PC-9 (cell line): ENCODE data around the gene GLCCI1. TPM values are rescaled to one million over a fixed set of nuclear protein-coding genes. Genes with fewer than 3 reads are reported as not detected.

Experiments used
- BruUV-seq: library from RNA; stranded (reverse); fragments of 400-500 nt; replicated peaks from 2 replicates; lab custom pipeline; 2021; lab: Mats Ljungman, UMichigan
- CTCF ChIA-PET: fragments of 300-600 bp; sonication (Branson Sonifier 250); formaldehyde crosslinking; loops from one replicate; lab custom pipeline; 2022; ENCODE audit warnings: antibody characterized with exemption; lab: Charles Lee
- POLR2A ChIA-PET: fragments of 300-600 bp; sonication (Branson Sonifier 250); formaldehyde crosslinking; loops from one replicate; lab custom pipeline; 2022; ENCODE audit warnings: antibody characterized with exemption; ENCODE audit not compliant: unreplicated experiment; lab: Charles Lee
- DNase-seq, 2 experiments: peaks; one replicate each; pipeline versions ENCODE4 v3.0.0 to v3.0.0-alpha.2; 2015 to 2022; ENCODE audit warnings: mixed read lengths in 1 of 2
- H2AFZ ChIP-seq: fragments of 200-600 bp; sonication (generic); 2 replicates; pipeline ENCODE4 v1.8.1; 2017; ENCODE audit warnings: antibody characterized with exemption
- H3F3A ChIP-seq: fragments of 200-600 bp; sonication (generic); 2 replicates; pipeline ENCODE4 v1.8.1; 2017; ENCODE audit warnings: antibody characterized with exemption, mild to moderate bottlenecking, low read depth; ENCODE audit not compliant: insufficient read depth
- H3K27ac ChIP-seq: fragments of 200-600 bp; sonication (generic); 2 replicates; pipeline ENCODE4 v1.6.1; 2016; ENCODE audit warnings: mixed run types
- H3K27me3 ChIP-seq: fragments of 200-600 bp; sonication (generic); 2 replicates; pipeline ENCODE4 v1.6.1; 2016; ENCODE audit warnings: low read depth, mixed run types; ENCODE audit not compliant: insufficient read depth
- H3K36me3 ChIP-seq: fragments of 200-600 bp; sonication (generic); 2 replicates; pipeline ENCODE4 v1.6.1; 2016; ENCODE audit warnings: low read depth, mixed run types
- H3K4me1 ChIP-seq: fragments of 200-600 bp; sonication (generic); replicated peaks from 2 replicates; pipeline ENCODE4 v1.6.1; 2016; ENCODE audit warnings: mixed run types; ENCODE audit not compliant: insufficient read depth
- H3K4me2 ChIP-seq: fragments of 200-600 bp; sonication (generic); 2 replicates; pipeline ENCODE4 v1.6.1; 2017; ENCODE audit warnings: mixed run types
- H3K4me3 ChIP-seq: fragments of 200-600 bp; sonication (generic); 2 replicates; pipeline ENCODE4 v1.6.1; 2016; ENCODE audit warnings: mixed run types
- H3K79me2 ChIP-seq: fragments of 200-600 bp; sonication (generic); 2 replicates; pipeline ENCODE4 v1.6.1; 2017; ENCODE audit warnings: low read depth, mixed run types
- H3K9me2 ChIP-seq: fragments of 200-600 bp; sonication (generic); 2 replicates; pipeline ENCODE4 v1.8.1; 2017; ENCODE audit warnings: mild to moderate bottlenecking; ENCODE audit not compliant: insufficient read depth
- H3K9me3 ChIP-seq: fragments of 200-600 bp; sonication (generic); 2 replicates; pipeline ENCODE4 v1.8.1; 2016; ENCODE audit warnings: low read depth; ENCODE audit not compliant: insufficient read depth
- H4K20me1 ChIP-seq: fragments of 200-600 bp; sonication (generic); 2 replicates; pipeline ENCODE4 v1.8.1; 2017; ENCODE audit not compliant: insufficient read depth
- CTCF ChIP-seq: fragments of 200-600 bp; sonication (generic); conservative IDR thresholded peaks from 2 replicates; pipeline ENCODE4 v1.6.1; 2017; ENCODE audit warnings: mixed run types, antibody characterized with exemption, mild to moderate bottlenecking, moderate library complexity
- EZH2 ChIP-seq: fragments of 200-600 bp; sonication (generic); IDR thresholded peaks from 2 replicates; pipeline ENCODE4 v1.8.0; 2017; ENCODE audit warnings: antibody characterized with exemption, low read depth
- intact Hi-C: fragments of 100-400 bp; cut with micrococcal nuclease; formaldehyde crosslinking; loops from one replicate; pipeline ENCODE4 v1.10.0; 2022; ENCODE audit not compliant: unreplicated experiment
- total RNA-seq: library from RNA; stranded (reverse); gene quantifications from 2 replicates; pipeline ENCODE4 v1.2.3, GENCODE V29; 2021

Gene GLCCI1
- total RNA-seq, 1 experiment from 2014 or later = 42.1 TPM

- intact Hi-C loops = no loop called here
- no peak overlapping the region for H3K4me2 ChIP-seq
- ChIA-PET POLR2A (no interaction called here), CTCF (no interaction called here)
- BruUV-seq = no TSS peak
- TF ChIP-seq EZH2 (no peak), CTCF (no peak)
- H3K27ac ChIP-seq = no peak overlapping the region
- no peak overlapping the region for H3K4me3 ChIP-seq
- no peak for DNase-seq
- H3K9me2 ChIP-seq = no peaks in the 10 kb centered on the region
- H4K20me1 ChIP-seq = no peaks in the 10 kb centered on the region
- H2AFZ ChIP-seq = no peak overlapping the region
- no peaks in the 10 kb centered on the region for H3K9me3 ChIP-seq
- no peaks in the 10 kb centered on the region for H3K36me3 ChIP-seq
- no peaks in the 10 kb centered on the region for H3K27me3 ChIP-seq
- H3K79me2 ChIP-seq = no peaks in the 10 kb centered on the region
- H3F3A ChIP-seq = no peaks in the 10 kb centered on the region
- H3K4me1 ChIP-seq = no peaks in the 10 kb centered on the region
Observed at GRCh38 chr7:8119262-8119661, 150.7 kb downstream of the GLCCI1 start.

GRCh38 chr7:8120390-8121058 is 151.9 kb downstream of the GLCCI1 start:
- Histone ChIP-seq H3K9me2 (no peaks in the 10 kb centered on the region), H3F3A (no peaks in the 10 kb centered on the region), H3K27ac (no peak overlapping the region), H3K4me1 (no peaks in the 10 kb centered on the region), H3K4me2 (no peak overlapping the region), H3K4me3 (no peak overlapping the region), H2AFZ (no peak overlapping the region), H4K20me1 (no peaks in the 10 kb centered on the region), H3K9me3 (no peaks in the 10 kb centered on the region), H3K27me3 (no peaks in the 10 kb centered on the region), H3K36me3 (no peaks in the 10 kb centered on the region), H3K79me2 (no peaks in the 10 kb centered on the region)
- ChIA-PET CTCF (no interaction called here), POLR2A (interaction anchor here (0.5 to 0.7 kb wide), 2 partner anchors 16 to 54 kb away, joined by 4 to 5 read pairs; no protein-coding TSS in a partner anchor)
- no peak for TF ChIP-seq CTCF
- TF ChIP-seq EZH2 = no peak
- DNase-seq = no peak
- BruUV-seq = no TSS peak
- intact Hi-C loops = no loop called here

- no peak overlapping the region for H3K4me3 ChIP-seq
- H3F3A ChIP-seq = no peaks in the 10 kb centered on the region
- no peak overlapping the region for H3K27ac ChIP-seq
- TF ChIP-seq CTCF (no peak), EZH2 (no peak)
- POLR2A ChIA-PET = interaction anchor here (0.7 kb wide), 1 partner anchor 17 kb away, joined by 5 read pairs; no protein-coding TSS in a partner anchor
- no peaks in the 10 kb centered on the region for H3K27me3 ChIP-seq
- no peak overlapping the region for H3K4me2 ChIP-seq
- no TSS peak for BruUV-seq
- no peaks in the 10 kb centered on the region for H3K4me1 ChIP-seq
- H3K36me3 ChIP-seq = no peaks in the 10 kb centered on the region
- intact Hi-C loops = no loop called here
- no peaks in the 10 kb centered on the region for H3K9me3 ChIP-seq
- CTCF ChIA-PET = no interaction called here
- no peaks in the 10 kb centered on the region for H3K79me2 ChIP-seq
- no peak overlapping the region for H2AFZ ChIP-seq
- no peak for DNase-seq
- no peaks in the 10 kb centered on the region for H4K20me1 ChIP-seq
- no peaks in the 10 kb centered on the region for H3K9me2 ChIP-seq
Observed at GRCh38 chr7:8121243-8121642, 152.6 kb downstream of the GLCCI1 start.
